WTC11 (cell line): ENCODE data around the gene SNX10. TPM values are rescaled to one million over a fixed set of nuclear protein-coding genes. Genes with fewer than 3 reads are reported as not detected.

Experiments
- ATAC-seq: fragments of 200-7000 bp; cut with Tn5 transposase; 2 replicates; pipeline ENCODE4 v1.10.0; 2021; ENCODE audit warnings: mild to moderate bottlenecking, moderate library complexity
- CTCF ChIA-PET: fragments of 300-600 bp; sonication (Branson Sonifier 250); formaldehyde crosslinking; loops from one replicate; lab custom pipeline; 2021; ENCODE audit warnings: antibody characterized with exemption; lab: Charles Lee
- POLR2A ChIA-PET: fragments of 350-600 bp; sonication (Branson Sonifier 250); formaldehyde crosslinking; loops from one replicate; lab custom pipeline; 2021; ENCODE audit warnings: antibody characterized with exemption; lab: Charles Lee
- DNase-seq: peaks from one replicate; pipeline ENCODE4 v3.0.0; 2021; ENCODE audit warnings: low spot score
- H3K27ac Mint-ChIP-seq: 2 replicates; pipeline ENCODE4 v1.8.0; 2021; ENCODE audit warnings: mixed read lengths
- H3K27me3 Mint-ChIP-seq: 2 replicates; pipeline ENCODE4 v1.8.0; 2021; ENCODE audit warnings: low read depth, mild to moderate bottlenecking, moderate library complexity, mixed read lengths
- H3K36me3 Mint-ChIP-seq: 2 replicates; pipeline ENCODE4 v1.8.0; 2021; ENCODE audit warnings: mixed read lengths
- H3K4me1 Mint-ChIP-seq: 2 replicates; pipeline ENCODE4 v1.8.0; 2022; ENCODE audit warnings: mixed read lengths
- H3K4me3 Mint-ChIP-seq: 2 replicates; pipeline ENCODE4 v1.8.0; 2021; ENCODE audit warnings: mild to moderate bottlenecking, moderate library complexity, mixed read lengths
- H3K9me3 Mint-ChIP-seq: 2 replicates; pipeline ENCODE4 v1.8.0; 2021; ENCODE audit warnings: mixed read lengths
- ATF1 ChIP-seq: sonication (generic); formaldehyde crosslinking; IDR thresholded peaks from 2 replicates; pipeline ENCODE4 v1.8.1; 2023; ENCODE audit warnings: mild to moderate bottlenecking, moderate library complexity, missing genetic modification reagents
- EMX1 ChIP-seq: fragments of 250-450 bp; sonication (Bioruptor Pico); IDR thresholded peaks from 2 replicates; pipeline ENCODE4 v1.8.0; 2021; ENCODE audit warnings: mild to moderate bottlenecking
- FOXP1 ChIP-seq: sonication (generic); formaldehyde crosslinking; IDR thresholded peaks from 2 replicates; pipeline ENCODE4 v1.8.0; 2022; ENCODE audit warnings: missing genetic modification reagents, mild to moderate bottlenecking, moderate library complexity, borderline replicate concordance
- HMGA2 ChIP-seq: fragments of 250-450 bp; sonication (Bioruptor Pico); IDR thresholded peaks from 2 replicates; pipeline ENCODE4 v1.4.0; 2021; ENCODE audit warnings: mild to moderate bottlenecking, moderate library complexity
- JUN ChIP-seq: sonication (generic); formaldehyde crosslinking; IDR thresholded peaks from 2 replicates; pipeline ENCODE4 v1.8.0; 2023; ENCODE audit warnings: mild to moderate bottlenecking, missing genetic modification reagents
- ZNF232 ChIP-seq: sonication (generic); formaldehyde crosslinking; IDR thresholded peaks from 2 replicates; pipeline ENCODE4 v1.8.0; 2022; ENCODE audit warnings: mild to moderate bottlenecking, missing genetic modification reagents
- ZNF416 ChIP-seq: fragments of 250-450 bp; sonication (Bioruptor Pico); IDR thresholded peaks from 2 replicates; pipeline ENCODE4 v1.9.0; 2021; ENCODE audit warnings: mild to moderate bottlenecking, inconsistent platforms
- total RNA-seq: library from RNA; stranded (reverse); gene quantifications from 3 replicates; pipeline ENCODE4 v1.2.3, GENCODE V29; 2021
- TF ChIP-seq, protein P1 (sequence below): sonication (generic); formaldehyde crosslinking; IDR thresholded peaks from 2 replicates; pipeline ENCODE4 v1.8.0; 2022; ENCODE audit warnings: mild to moderate bottlenecking, missing genetic modification reagents
- TF ChIP-seq, protein P2 (sequence below): sonication (generic); formaldehyde crosslinking; IDR thresholded peaks from 2 replicates; pipeline ENCODE4 v1.8.0; 2022; ENCODE audit warnings: mild to moderate bottlenecking, missing genetic modification reagents
- TF ChIP-seq, protein P3 (sequence below): sonication (generic); formaldehyde crosslinking; conservative IDR thresholded peaks from 2 replicates; pipeline ENCODE4 v1.8.1; 2023; ENCODE audit warnings: mild to moderate bottlenecking, low read depth, missing genetic modification reagents, moderate library complexity
- TF ChIP-seq, protein P4 (sequence below): sonication (generic); formaldehyde crosslinking; IDR thresholded peaks from 2 replicates; pipeline ENCODE4 v1.8.1; 2023; ENCODE audit warnings: mild to moderate bottlenecking, missing genetic modification reagents
- TF ChIP-seq, protein P5 (sequence below): fragments of 250-450 bp; sonication (Bioruptor Pico); IDR thresholded peaks from 2 replicates; pipeline ENCODE4 v2.1.2; 2022; ENCODE audit warnings: mild to moderate bottlenecking, moderate library complexity
- TF ChIP-seq, protein P6 (sequence below): sonication (generic); formaldehyde crosslinking; IDR thresholded peaks from 2 replicates; pipeline ENCODE4 v1.8.1; 2022; ENCODE audit warnings: low read depth, mild to moderate bottlenecking, moderate library complexity, missing genetic modification reagents, borderline replicate concordance
- TF ChIP-seq, protein P7 (sequence below): fragments of 250-450 bp; sonication (Bioruptor Pico); conservative IDR thresholded peaks from 2 replicates; pipeline ENCODE4 v1.9.0; 2021; ENCODE audit warnings: mild to moderate bottlenecking

SNX10 gene
- total RNA-seq, 1 experiment from 2014 or later, result 10.8 TPM

DNA sequence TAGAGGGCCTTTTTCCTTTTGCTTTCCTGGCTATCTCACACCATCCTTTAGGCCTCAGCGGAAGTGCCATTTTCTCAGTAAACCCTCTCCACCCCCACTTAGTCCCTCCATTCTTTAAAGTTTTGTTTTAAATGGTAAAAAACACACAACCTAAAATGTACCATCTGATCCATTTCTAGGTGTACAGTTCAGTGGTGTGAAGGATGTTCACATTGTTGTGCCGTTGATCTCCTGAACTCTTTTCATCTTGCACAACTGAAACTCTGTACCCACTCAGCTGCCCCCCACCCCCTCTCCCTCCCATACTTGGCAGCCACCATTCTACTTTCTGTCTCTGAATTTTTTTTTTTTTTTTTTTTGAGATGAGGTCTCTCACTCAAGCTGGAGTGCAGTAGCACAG is 52.2 kb downstream of the SNX10 start:
- no peak for ATAC-seq
- ChIA-PET CTCF (no interaction called here), POLR2A (no interaction called here)

DNA sequence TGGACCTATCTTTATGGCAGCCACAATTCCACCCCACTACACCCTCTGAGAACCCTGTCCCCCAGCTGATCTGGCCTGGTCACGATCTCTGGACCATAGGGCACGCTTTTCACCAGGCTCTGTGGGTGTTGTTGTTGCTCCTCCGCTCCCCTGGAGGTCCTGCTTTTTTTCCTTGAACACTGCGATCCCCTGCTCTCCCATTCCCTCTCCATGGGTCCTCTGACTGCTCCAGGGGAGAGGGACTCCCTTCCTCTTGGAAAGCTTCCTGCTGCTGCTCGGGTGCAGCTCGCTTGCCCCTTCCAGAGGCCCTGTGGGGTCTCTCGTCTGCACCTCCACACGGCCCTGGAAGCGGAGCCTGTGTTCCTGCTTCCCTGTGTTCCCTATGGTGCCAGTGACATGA is 53.5 kb downstream of the SNX10 start:
- Mint-ChIP-seq H3K4me1 (peaks cover 9% of the 10 kb centered on the region; the same call in 1 of the 2 replicates), H3K27ac (no peak overlapping the region), H3K4me3 (no peak overlapping the region), H3K9me3 (no peaks in the 10 kb centered on the region), H3K36me3 (no peaks in the 10 kb centered on the region), H3K27me3 (no peaks in the 10 kb centered on the region; the same call in none of the 2 replicates)
- DNase-seq (no peak), ATAC-seq (peak; percentile 16)
- POLR2A ChIA-PET, result no interaction called here
- TF ChIP-seq ZNF416, result no peak
- no peak for TF ChIP-seq JUN (CRISPR knock-in tag)
- TF ChIP-seq, protein P1, sequence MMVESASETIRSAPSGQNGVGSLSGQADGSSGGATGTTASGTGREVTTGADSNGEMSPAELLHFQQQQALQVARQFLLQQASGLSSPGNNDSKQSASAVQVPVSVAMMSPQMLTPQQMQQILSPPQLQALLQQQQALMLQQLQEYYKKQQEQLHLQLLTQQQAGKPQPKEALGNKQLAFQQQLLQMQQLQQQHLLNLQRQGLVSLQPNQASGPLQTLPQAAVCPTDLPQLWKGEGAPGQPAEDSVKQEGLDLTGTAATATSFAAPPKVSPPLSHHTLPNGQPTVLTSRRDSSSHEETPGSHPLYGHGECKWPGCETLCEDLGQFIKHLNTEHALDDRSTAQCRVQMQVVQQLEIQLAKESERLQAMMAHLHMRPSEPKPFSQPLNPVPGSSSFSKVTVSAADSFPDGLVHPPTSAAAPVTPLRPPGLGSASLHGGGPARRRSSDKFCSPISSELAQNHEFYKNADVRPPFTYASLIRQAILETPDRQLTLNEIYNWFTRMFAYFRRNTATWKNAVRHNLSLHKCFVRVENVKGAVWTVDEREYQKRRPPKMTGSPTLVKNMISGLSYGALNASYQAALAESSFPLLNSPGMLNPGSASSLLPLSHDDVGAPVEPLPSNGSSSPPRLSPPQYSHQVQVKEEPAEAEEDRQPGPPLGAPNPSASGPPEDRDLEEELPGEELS (CRISPR knock-in tag), result no peak
- TF ChIP-seq, protein P2, sequence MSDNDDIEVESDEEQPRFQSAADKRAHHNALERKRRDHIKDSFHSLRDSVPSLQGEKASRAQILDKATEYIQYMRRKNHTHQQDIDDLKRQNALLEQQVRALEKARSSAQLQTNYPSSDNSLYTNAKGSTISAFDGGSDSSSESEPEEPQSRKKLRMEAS, result no peak
- no peak for TF ChIP-seq HMGA2 (CRISPR knock-in tag)
- TF ChIP-seq ZNF232, result no peak
- TF ChIP-seq, protein P3, sequence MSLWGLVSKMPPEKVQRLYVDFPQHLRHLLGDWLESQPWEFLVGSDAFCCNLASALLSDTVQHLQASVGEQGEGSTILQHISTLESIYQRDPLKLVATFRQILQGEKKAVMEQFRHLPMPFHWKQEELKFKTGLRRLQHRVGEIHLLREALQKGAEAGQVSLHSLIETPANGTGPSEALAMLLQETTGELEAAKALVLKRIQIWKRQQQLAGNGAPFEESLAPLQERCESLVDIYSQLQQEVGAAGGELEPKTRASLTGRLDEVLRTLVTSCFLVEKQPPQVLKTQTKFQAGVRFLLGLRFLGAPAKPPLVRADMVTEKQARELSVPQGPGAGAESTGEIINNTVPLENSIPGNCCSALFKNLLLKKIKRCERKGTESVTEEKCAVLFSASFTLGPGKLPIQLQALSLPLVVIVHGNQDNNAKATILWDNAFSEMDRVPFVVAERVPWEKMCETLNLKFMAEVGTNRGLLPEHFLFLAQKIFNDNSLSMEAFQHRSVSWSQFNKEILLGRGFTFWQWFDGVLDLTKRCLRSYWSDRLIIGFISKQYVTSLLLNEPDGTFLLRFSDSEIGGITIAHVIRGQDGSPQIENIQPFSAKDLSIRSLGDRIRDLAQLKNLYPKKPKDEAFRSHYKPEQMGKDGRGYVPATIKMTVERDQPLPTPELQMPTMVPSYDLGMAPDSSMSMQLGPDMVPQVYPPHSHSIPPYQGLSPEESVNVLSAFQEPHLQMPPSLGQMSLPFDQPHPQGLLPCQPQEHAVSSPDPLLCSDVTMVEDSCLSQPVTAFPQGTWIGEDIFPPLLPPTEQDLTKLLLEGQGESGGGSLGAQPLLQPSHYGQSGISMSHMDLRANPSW (CRISPR knock-in tag), result no peak
- TF ChIP-seq, protein P4, sequence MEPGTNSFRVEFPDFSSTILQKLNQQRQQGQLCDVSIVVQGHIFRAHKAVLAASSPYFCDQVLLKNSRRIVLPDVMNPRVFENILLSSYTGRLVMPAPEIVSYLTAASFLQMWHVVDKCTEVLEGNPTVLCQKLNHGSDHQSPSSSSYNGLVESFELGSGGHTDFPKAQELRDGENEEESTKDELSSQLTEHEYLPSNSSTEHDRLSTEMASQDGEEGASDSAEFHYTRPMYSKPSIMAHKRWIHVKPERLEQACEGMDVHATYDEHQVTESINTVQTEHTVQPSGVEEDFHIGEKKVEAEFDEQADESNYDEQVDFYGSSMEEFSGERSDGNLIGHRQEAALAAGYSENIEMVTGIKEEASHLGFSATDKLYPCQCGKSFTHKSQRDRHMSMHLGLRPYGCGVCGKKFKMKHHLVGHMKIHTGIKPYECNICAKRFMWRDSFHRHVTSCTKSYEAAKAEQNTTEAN, result no peak
- TF ChIP-seq FOXP1, result no peak
- CTCF ChIA-PET, result no interaction called here

More for the DNA sequence above, 52.2 kb downstream of the SNX10 start:
- no peak for DNase-seq
- no peak overlapping the region for H3K4me3 Mint-ChIP-seq
- no peaks in the 10 kb centered on the region for H3K9me3 Mint-ChIP-seq
- H3K27ac Mint-ChIP-seq, result no peak overlapping the region
- H3K36me3 Mint-ChIP-seq, result no peaks in the 10 kb centered on the region
- TF ChIP-seq FOXP1 (no peak), ATF1 (CRISPR knock-in tag) (no peak), EMX1 (no peak)
- TF ChIP-seq, protein P5, sequence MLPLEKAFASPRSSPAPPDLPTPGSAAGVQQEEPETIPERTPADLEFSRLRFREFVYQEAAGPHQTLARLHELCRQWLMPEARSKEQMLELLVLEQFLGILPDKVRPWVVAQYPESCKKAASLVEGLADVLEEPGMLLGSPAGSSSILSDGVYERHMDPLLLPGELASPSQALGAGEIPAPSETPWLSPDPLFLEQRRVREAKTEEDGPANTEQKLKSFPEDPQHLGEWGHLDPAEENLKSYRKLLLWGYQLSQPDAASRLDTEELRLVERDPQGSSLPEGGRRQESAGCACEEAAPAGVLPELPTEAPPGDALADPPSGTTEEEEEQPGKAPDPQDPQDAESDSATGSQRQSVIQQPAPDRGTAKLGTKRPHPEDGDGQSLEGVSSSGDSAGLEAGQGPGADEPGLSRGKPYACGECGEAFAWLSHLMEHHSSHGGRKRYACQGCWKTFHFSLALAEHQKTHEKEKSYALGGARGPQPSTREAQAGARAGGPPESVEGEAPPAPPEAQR (CRISPR knock-in tag), result no peak
- TF ChIP-seq, protein P6, sequence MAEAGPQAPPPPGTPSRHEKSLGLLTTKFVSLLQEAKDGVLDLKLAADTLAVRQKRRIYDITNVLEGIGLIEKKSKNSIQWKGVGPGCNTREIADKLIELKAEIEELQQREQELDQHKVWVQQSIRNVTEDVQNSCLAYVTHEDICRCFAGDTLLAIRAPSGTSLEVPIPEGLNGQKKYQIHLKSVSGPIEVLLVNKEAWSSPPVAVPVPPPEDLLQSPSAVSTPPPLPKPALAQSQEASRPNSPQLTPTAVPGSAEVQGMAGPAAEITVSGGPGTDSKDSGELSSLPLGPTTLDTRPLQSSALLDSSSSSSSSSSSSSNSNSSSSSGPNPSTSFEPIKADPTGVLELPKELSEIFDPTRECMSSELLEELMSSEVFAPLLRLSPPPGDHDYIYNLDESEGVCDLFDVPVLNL (CRISPR knock-in tag), result no peak
- TF ChIP-seq, protein P7, sequence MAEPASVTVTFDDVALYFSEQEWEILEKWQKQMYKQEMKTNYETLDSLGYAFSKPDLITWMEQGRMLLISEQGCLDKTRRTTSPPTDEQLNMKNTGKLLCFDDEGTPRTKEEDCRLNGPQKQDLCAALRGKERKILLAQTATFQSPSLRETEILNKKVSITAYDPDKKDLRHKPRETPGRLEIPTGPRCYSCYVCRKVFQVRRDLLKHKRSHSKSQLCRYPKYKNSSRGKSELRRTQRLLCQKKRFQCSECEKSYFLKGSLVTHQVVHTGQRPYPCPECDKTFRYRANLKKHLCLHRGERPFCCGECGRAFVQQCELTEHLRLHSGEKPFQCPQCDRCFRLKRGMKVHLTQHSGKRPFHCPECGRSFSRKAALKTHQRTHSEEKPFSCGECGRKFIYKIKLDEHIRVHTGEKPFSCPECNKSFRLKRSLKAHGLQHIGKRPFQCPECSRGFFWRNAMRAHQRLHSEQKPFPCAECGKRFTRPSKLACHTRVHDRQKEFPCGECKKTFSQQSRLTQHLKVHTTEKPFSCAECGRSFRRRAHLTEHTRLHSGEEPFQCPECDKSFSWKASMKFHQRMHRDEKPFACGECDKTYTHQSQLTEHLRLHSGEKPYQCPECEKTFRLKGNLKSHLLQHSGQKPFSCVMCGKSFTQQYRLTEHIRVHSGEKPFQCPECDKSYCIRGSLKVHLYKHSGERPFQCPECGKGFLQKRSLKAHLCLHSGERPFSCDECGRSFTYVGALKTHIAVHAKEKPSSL (CRISPR knock-in tag), result no peak
- peaks cover 9% of the 10 kb centered on the region; the same call in 1 of the 2 replicates for H3K4me1 Mint-ChIP-seq
- no peaks in the 10 kb centered on the region; the same call in none of the 2 replicates for H3K27me3 Mint-ChIP-seq
